K562 (cell line): ENCODE data around the gene WDR20. TPM values are rescaled to one million over a fixed set of nuclear protein-coding genes. Genes with fewer than 3 reads are reported as not detected.

Source experiments
- CTCF ChIP-seq, 3 experiments: IDR thresholded peaks in 2 of 3; conservative IDR thresholded peaks in 1 of 3; 2 replicates each; pipeline ENCODE4 v1.5.1; 2011 to 2012; ENCODE audit warnings: low read length in 3 of 3, mild to moderate bottlenecking in 3 of 3, control low read depth in 2 of 3, improper control_type of control experiment in 1 of 3, inconsistent platforms in 1 of 3, low read depth in 1 of 3, mixed read lengths in 1 of 3, moderate library complexity in 1 of 3; ENCODE audit not compliant: insufficient read depth in 2 of 3
- ZNF197 ChIP-seq: fragments of 200-800 bp; sonication (Bioruptor generic); IDR thresholded peaks from 2 replicates; pipeline ENCODE4 v1.6.1; 2016; ENCODE audit warnings: low read depth, missing genetic modification characterization, missing compliant biosample characterization
- polyA plus RNA-seq, 8 experiments: library from polyadenylated mRNA; depleted of rRNA in 4 of 8; stranded (reverse) in 5 of 8; unstranded in 3 of 8; fragments of >200 nt; fragmentation: Nextera tagmentation in 2 of 8; fragmentation: Illumina TruSeq in 1 of 8; extraction: Ambion mirVana in 2 of 8; extraction: Trizol in 1 of 8; gene quantifications; 2 replicates each; pipeline versions ENCODE4 v1.2.1 to v1.2.3, GENCODE V29; 2011 to 2014; ENCODE audit warnings: inconsistent platforms in 1 of 8, missing spikeins in 1 of 8
- total RNA-seq, 7 experiments: library from RNA; depleted of rRNA in 6 of 7; stranded (reverse); fragments of >200 nt in 6 of 7; fragmentation: Illumina TruSeq in 2 of 7; extraction: Trizol in 2 of 7; gene quantifications; 2 replicates each; pipeline versions ENCODE4 v1.2.1 to v1.2.3, GENCODE V29; 2011 to 2021; ENCODE audit warnings: low replicate concordance in 1 of 7
- TF ChIP-seq, protein P1 (sequence below): fragments of 450-650 bp; IDR thresholded peaks from 2 replicates; pipeline ENCODE4 v1.6.1; 2016; ENCODE audit warnings: mild to moderate bottlenecking, moderate library complexity

The WDR20 gene
- total and polyA plus RNA-seq, 9 of the 15 experiments (the other 6 are each of a cell fraction or from before 2014, with no cell fraction given) = 7.0 to 15.3 (median 11.8) TPM

DNA sequence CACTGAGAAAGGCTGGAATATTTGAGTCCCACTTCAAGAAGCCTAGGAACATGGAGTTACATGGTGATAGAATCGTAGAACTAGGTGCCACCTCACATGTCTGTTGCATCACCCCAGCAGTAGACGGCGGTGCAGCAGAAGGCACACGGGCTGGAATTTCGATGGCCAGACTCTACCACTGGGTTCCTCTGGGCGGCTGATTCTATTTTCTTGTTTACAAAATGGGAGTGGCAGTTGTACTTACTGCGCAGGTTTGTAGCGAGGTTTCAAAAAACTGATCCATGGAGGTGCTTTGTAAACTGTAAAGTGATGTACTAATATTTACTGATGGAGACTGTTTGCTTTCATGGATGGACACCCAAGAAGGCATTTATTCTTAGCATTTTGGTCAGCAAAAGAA is 45.7 kb downstream of the WDR20 start (continued):
- TF ChIP-seq, protein P1, sequence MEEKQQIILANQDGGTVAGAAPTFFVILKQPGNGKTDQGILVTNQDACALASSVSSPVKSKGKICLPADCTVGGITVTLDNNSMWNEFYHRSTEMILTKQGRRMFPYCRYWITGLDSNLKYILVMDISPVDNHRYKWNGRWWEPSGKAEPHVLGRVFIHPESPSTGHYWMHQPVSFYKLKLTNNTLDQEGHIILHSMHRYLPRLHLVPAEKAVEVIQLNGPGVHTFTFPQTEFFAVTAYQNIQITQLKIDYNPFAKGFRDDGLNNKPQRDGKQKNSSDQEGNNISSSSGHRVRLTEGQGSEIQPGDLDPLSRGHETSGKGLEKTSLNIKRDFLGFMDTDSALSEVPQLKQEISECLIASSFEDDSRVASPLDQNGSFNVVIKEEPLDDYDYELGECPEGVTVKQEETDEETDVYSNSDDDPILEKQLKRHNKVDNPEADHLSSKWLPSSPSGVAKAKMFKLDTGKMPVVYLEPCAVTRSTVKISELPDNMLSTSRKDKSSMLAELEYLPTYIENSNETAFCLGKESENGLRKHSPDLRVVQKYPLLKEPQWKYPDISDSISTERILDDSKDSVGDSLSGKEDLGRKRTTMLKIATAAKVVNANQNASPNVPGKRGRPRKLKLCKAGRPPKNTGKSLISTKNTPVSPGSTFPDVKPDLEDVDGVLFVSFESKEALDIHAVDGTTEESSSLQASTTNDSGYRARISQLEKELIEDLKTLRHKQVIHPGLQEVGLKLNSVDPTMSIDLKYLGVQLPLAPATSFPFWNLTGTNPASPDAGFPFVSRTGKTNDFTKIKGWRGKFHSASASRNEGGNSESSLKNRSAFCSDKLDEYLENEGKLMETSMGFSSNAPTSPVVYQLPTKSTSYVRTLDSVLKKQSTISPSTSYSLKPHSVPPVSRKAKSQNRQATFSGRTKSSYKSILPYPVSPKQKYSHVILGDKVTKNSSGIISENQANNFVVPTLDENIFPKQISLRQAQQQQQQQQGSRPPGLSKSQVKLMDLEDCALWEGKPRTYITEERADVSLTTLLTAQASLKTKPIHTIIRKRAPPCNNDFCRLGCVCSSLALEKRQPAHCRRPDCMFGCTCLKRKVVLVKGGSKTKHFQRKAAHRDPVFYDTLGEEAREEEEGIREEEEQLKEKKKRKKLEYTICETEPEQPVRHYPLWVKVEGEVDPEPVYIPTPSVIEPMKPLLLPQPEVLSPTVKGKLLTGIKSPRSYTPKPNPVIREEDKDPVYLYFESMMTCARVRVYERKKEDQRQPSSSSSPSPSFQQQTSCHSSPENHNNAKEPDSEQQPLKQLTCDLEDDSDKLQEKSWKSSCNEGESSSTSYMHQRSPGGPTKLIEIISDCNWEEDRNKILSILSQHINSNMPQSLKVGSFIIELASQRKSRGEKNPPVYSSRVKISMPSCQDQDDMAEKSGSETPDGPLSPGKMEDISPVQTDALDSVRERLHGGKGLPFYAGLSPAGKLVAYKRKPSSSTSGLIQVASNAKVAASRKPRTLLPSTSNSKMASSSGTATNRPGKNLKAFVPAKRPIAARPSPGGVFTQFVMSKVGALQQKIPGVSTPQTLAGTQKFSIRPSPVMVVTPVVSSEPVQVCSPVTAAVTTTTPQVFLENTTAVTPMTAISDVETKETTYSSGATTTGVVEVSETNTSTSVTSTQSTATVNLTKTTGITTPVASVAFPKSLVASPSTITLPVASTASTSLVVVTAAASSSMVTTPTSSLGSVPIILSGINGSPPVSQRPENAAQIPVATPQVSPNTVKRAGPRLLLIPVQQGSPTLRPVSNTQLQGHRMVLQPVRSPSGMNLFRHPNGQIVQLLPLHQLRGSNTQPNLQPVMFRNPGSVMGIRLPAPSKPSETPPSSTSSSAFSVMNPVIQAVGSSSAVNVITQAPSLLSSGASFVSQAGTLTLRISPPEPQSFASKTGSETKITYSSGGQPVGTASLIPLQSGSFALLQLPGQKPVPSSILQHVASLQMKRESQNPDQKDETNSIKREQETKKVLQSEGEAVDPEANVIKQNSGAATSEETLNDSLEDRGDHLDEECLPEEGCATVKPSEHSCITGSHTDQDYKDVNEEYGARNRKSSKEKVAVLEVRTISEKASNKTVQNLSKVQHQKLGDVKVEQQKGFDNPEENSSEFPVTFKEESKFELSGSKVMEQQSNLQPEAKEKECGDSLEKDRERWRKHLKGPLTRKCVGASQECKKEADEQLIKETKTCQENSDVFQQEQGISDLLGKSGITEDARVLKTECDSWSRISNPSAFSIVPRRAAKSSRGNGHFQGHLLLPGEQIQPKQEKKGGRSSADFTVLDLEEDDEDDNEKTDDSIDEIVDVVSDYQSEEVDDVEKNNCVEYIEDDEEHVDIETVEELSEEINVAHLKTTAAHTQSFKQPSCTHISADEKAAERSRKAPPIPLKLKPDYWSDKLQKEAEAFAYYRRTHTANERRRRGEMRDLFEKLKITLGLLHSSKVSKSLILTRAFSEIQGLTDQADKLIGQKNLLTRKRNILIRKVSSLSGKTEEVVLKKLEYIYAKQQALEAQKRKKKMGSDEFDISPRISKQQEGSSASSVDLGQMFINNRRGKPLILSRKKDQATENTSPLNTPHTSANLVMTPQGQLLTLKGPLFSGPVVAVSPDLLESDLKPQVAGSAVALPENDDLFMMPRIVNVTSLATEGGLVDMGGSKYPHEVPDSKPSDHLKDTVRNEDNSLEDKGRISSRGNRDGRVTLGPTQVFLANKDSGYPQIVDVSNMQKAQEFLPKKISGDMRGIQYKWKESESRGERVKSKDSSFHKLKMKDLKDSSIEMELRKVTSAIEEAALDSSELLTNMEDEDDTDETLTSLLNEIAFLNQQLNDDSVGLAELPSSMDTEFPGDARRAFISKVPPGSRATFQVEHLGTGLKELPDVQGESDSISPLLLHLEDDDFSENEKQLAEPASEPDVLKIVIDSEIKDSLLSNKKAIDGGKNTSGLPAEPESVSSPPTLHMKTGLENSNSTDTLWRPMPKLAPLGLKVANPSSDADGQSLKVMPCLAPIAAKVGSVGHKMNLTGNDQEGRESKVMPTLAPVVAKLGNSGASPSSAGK = 0 out of 2 replicates have a peak, but pooled peaks have one; percentile 24
- TF ChIP-seq CTCF (IDR thresholded peaks at IDR 0.05 in 2 of 3, conservative IDR thresholded peaks at IDR 0.05 in 1 of 3; ENCODE audit: insufficient read depth in 2 of 3, low read depth in 1 of 3, low read length in 3 of 3) = peak in 2 of 3 experiments; percentile 7 to 13; a peak in 2 of 6 replicates
- no peak for TF ChIP-seq ZNF197 (CRISPR knock-in tag)
